Measurements from ENCODE around the gene AGAP1.

DNA sequence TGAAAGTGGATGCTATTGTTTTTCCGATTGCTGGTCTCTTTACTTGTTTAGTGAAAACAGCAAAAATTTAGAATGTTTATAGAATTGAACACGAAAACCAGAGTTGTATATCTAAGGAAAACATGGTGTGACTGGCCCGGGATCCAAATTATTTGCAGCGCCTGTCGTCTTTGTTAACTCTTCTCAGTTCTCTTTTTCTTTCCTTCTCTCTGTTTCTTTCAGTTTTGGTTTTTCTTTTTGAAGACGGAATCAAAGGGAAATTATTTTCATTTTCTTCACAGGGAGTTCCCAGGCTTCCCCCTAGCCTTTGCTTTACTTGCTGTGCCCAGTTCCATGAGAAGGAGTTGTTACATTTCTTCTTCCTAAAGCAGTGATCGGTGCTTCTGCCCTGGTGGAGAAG is 76.0 kb downstream of the AGAP1 start:
- TF ChIP-seq, protein P1, sequence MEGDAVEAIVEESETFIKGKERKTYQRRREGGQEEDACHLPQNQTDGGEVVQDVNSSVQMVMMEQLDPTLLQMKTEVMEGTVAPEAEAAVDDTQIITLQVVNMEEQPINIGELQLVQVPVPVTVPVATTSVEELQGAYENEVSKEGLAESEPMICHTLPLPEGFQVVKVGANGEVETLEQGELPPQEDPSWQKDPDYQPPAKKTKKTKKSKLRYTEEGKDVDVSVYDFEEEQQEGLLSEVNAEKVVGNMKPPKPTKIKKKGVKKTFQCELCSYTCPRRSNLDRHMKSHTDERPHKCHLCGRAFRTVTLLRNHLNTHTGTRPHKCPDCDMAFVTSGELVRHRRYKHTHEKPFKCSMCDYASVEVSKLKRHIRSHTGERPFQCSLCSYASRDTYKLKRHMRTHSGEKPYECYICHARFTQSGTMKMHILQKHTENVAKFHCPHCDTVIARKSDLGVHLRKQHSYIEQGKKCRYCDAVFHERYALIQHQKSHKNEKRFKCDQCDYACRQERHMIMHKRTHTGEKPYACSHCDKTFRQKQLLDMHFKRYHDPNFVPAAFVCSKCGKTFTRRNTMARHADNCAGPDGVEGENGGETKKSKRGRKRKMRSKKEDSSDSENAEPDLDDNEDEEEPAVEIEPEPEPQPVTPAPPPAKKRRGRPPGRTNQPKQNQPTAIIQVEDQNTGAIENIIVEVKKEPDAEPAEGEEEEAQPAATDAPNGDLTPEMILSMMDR (IDR thresholded peaks at IDR 0.05 in 8 of 11, conservative IDR thresholded peaks at IDR 0.05 in 3 of 11), result no peak
- TF ChIP-seq POLR2AphosphoS5 (IDR thresholded peaks at IDR 0.05) (no peak), POLR2A (IDR thresholded peaks at IDR 0.05) (no peak)

Measured in spleen (tissue), 7 donors.